ENCODE results near the gene RHOBTB1. TPM values are rescaled to one million over a fixed set of nuclear protein-coding genes. Genes with fewer than 3 reads are reported as not detected.

RHOBTB1 gene
- total and polyA plus RNA-seq, 9 of the 15 experiments (the other 6 are each of a cell fraction or from before 2014, with no cell fraction given): 1.7 to 11.7 (median 9.3) TPM

DNA sequence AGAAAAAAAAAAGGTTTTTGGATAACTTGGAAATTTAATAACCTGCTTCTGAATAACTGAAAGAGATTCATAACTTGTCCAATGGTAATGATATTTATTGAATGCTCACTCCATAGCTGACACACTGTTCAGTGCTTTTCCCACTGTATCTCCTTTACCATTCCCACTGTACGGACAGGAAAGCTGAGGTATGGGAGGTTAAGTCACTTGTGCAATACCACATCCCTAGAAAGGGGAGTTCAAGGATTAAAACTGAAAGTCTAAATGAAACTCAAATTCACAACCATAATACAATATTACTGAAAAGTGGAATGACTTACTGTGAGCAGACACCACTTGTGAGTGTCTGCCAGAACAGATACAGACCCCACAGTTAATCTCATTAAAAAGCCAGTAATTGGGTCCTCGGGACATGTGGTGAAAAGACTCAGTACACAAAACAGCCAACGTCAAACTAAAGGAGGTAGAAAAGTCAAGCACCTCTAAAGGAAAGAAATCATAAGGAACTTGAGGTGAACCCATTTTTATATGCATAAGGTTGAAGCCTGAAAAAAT lies 13.8 kb upstream of the RHOBTB1 start:
- Histone ChIP-seq H3K27me3 (ENCODE audit: control insufficient read depth in 2 of 2, insufficient read depth in 2 of 2, low read length in 2 of 2) (no peaks in the 10 kb centered on the region), H3K36me3 (ENCODE audit: control insufficient read depth, insufficient read depth, low read length) (no peaks in the 10 kb centered on the region), H3K9ac (ENCODE audit: insufficient read depth in 1 of 2, low read depth in 2 of 2, low read length in 2 of 2) (no peak overlapping the region), H3K4me1 (replicated peaks in 1 of 2; ENCODE audit: control insufficient read depth in 2 of 2, insufficient read depth in 2 of 2, low read length in 2 of 2) (peaks cover 0 to 5% of the 10 kb centered on the region in 2 experiments; a peak in 1 of 5 replicates), H3K4me3 (no peak overlapping the region), H3K79me2 (ENCODE audit: control insufficient read depth, insufficient read depth, low read length) (no peaks in the 10 kb centered on the region), H3K9me3 (replicated peaks; ENCODE audit: control insufficient read depth, insufficient read depth, low read depth, low read length) (no peaks in the 10 kb centered on the region), H2AFZ (ENCODE audit: low read depth, low read length) (0 out of 2 replicates have a peak overlapping the region, but pooled peaks have one; percentile 9), H4K20me1 (replicated peaks; ENCODE audit: control insufficient read depth, insufficient read depth, low read length) (no peaks in the 10 kb centered on the region), H3K9me1 (ENCODE audit: control insufficient read depth, insufficient read depth, low read length) (no peaks in the 10 kb centered on the region), H3K4me2 (ENCODE audit: insufficient read depth, low read length) (no peak overlapping the region), H3K27ac (ENCODE audit: extremely low read depth, low read depth, low read length) (no peak overlapping the region)
- POLR2A ChIA-PET: no interaction called here
- FAIRE-seq (no peak), ATAC-seq (no peak), DNase-seq (ENCODE audit: extremely low read depth in 1 of 4, low spot score in 3 of 4) (no peak)
- in situ Hi-C loops (cut with MboI): no loop called here
- WGBS (ENCODE audit: insufficient coverage, low coverage, missing lambda C conversion rate): 29% methylated on average over 3 of the region's 3 CpGs
- intact Hi-C loops (cut with micrococcal nuclease): no loop called here
- CTCF ChIA-PET (ENCODE audit: low intra/inter-chr PET ratio): no interaction called here
- BruUV-seq (replicated peaks): no TSS peak
- no peak for TF ChIP-seq POLR2H (tag; IDR thresholded peaks at IDR 0.05; ENCODE audit: low read depth)
- no peak for TF ChIP-seq ZNF134 (CRISPR knock-in tag; conservative IDR thresholded peaks at IDR 0.05)
- no peak for TF ChIP-seq ZNF140 (CRISPR knock-in tag; IDR thresholded peaks at IDR 0.05)
- no peak for TF ChIP-seq POLR2B (IDR thresholded peaks at IDR 0.05; ENCODE audit: low read depth, partially characterized antibody)
- TF ChIP-seq POU5F1 (IDR thresholded peaks at IDR 0.05; ENCODE audit: borderline replicate concordance, low read depth, low read length, partially characterized antibody): no peak
- no peak for TF ChIP-seq DDX20 (tag; IDR thresholded peaks at IDR 0.05; ENCODE audit: low read depth)
- no peak for TF ChIP-seq SIX5 (IDR thresholded peaks at IDR 0.05; ENCODE audit: borderline replicate concordance in 1 of 2, insufficient read depth in 1 of 2, low read depth in 1 of 2, low read length in 2 of 2)
- TF ChIP-seq BRD9 (IDR thresholded peaks at IDR 0.05; ENCODE audit: low read depth, partially characterized antibody): no peak
- TF ChIP-seq ZNF766 (CRISPR knock-in tag; conservative IDR thresholded peaks at IDR 0.05): no peak
- no peak for TF ChIP-seq TAF1 (IDR thresholded peaks at IDR 0.05; ENCODE audit: control insufficient read depth, extremely low read depth, insufficient read depth, low read length, severe bottlenecking)
- TF ChIP-seq KLF1 (tag; IDR thresholded peaks at IDR 0.05): no peak
- no peak for TF ChIP-seq STAG1 (CRISPR knock-in tag; IDR thresholded peaks at IDR 0.05; ENCODE audit: borderline replicate concordance)
- TF ChIP-seq, protein P1, sequence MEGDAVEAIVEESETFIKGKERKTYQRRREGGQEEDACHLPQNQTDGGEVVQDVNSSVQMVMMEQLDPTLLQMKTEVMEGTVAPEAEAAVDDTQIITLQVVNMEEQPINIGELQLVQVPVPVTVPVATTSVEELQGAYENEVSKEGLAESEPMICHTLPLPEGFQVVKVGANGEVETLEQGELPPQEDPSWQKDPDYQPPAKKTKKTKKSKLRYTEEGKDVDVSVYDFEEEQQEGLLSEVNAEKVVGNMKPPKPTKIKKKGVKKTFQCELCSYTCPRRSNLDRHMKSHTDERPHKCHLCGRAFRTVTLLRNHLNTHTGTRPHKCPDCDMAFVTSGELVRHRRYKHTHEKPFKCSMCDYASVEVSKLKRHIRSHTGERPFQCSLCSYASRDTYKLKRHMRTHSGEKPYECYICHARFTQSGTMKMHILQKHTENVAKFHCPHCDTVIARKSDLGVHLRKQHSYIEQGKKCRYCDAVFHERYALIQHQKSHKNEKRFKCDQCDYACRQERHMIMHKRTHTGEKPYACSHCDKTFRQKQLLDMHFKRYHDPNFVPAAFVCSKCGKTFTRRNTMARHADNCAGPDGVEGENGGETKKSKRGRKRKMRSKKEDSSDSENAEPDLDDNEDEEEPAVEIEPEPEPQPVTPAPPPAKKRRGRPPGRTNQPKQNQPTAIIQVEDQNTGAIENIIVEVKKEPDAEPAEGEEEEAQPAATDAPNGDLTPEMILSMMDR (IDR thresholded peaks at IDR 0.05 in 2 of 3, conservative IDR thresholded peaks at IDR 0.05 in 1 of 3; ENCODE audit: insufficient read depth in 2 of 3, low read depth in 1 of 3, low read length in 3 of 3): no peak
- TF ChIP-seq, protein P2, sequence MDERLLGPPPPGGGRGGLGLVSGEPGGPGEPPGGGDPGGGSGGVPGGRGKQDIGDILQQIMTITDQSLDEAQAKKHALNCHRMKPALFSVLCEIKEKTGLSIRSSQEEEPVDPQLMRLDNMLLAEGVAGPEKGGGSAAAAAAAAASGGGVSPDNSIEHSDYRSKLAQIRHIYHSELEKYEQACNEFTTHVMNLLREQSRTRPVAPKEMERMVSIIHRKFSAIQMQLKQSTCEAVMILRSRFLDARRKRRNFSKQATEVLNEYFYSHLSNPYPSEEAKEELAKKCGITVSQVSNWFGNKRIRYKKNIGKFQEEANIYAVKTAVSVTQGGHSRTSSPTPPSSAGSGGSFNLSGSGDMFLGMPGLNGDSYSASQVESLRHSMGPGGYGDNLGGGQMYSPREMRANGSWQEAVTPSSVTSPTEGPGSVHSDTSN (CRISPR knock-in tag; IDR thresholded peaks at IDR 0.05; ENCODE audit: low read depth): no peak
- TF ChIP-seq, protein P2 (tag; conservative IDR thresholded peaks at IDR 0.05; ENCODE audit: low read depth): no peak
- TF ChIP-seq KLF6 (CRISPR knock-in tag; IDR thresholded peaks at IDR 0.05; ENCODE audit: borderline replicate concordance): no peak
- no peak for TF ChIP-seq ZNF253 (CRISPR knock-in tag; conservative IDR thresholded peaks at IDR 0.05)

All from K562 (cell line).